ENCODE data around the gene CPSF4.

Gene CPSF4

GRCh38 chr7:99438573-99439480 is at the start of gene CPSF4, which contains the start of gene PTCD1:
CPSF4 (plus strand) TSS chr7:99438943; CDS start chr7:99439083, 140 bp downstream.
PTCD1 (minus strand) TSS chr7:99438798; CDS start chr7:99435242, 3,556 bp downstream.
- DNase-seq = peak; percentile 94

- no peak for DNase-seq
These were observed 49.0 kb upstream of the CPSF4 start for GRCh38 chr7:99389772-99390171.

GRCh38 chr7:99390941-99391602 is 47.7 kb upstream of the CPSF4 start:
- no peak for DNase-seq

- no peak for DNase-seq
These were observed 46.7 kb upstream of the CPSF4 start for GRCh38 chr7:99392046-99392445.

GRCh38 chr7:99392659-99393354 is 45.9 kb upstream of the CPSF4 start:
- DNase-seq = no peak

- DNase-seq = no peak
These were observed 45.2 kb upstream of the CPSF4 start for GRCh38 chr7:99393355-99394187.

GRCh38 chr7:99394188-99394502 is 44.6 kb upstream of the CPSF4 start:
- no peak for DNase-seq

- DNase-seq = no peak
These were observed 43.0 kb upstream of the CPSF4 start for GRCh38 chr7:99395616-99396327.

- no peak for DNase-seq
These were observed 42.1 kb upstream of the CPSF4 start for GRCh38 chr7:99396418-99397296.

GRCh38 chr7:99397297-99397983 is 41.3 kb upstream of the CPSF4 start:
- DNase-seq = no peak

GRCh38 chr7:99398891-99399445 is 39.8 kb upstream of the CPSF4 start:
- no peak for DNase-seq

GRCh38 chr7:99399597-99399996 is 39.1 kb upstream of the CPSF4 start:
- no peak for DNase-seq

GRCh38 chr7:99402854-99403253 is 35.9 kb upstream of the CPSF4 start:
- DNase-seq = no peak

- no peak for DNase-seq
These were observed 35.0 kb upstream of the CPSF4 start for GRCh38 chr7:99403764-99404163.

- DNase-seq = no peak
These were observed 34.3 kb upstream of the CPSF4 start for GRCh38 chr7:99404235-99404976.

- DNase-seq = no peak
These were observed 33.8 kb upstream of the CPSF4 start for GRCh38 chr7:99404977-99405320.

GRCh38 chr7:99406557-99406956 is 32.2 kb upstream of the CPSF4 start:
- no peak for DNase-seq

GRCh38 chr7:99407872-99408378 is 30.8 kb upstream of the CPSF4 start:
- DNase-seq = no peak

Data from 8988T (cell line).